Tibial artery (tissue), 4 donors: ENCODE data around the gene TUB.

Source experiments
- DNase-seq, 2 donors: peaks; one replicate each; pipeline ENCODE4 v3.0.0-alpha.2; 2019
- H3K27ac ChIP-seq, 2 donors: fragments of 200-600 bp; sonication (generic) in 1 of 2; 1 replicate in 1 of 2; 2 replicates in 1 of 2; pipeline ENCODE4 v1.5.1; 2018 to 2019; ENCODE audit warnings: mild to moderate bottlenecking in 1 of 2
- H3K27me3 ChIP-seq, 2 donors: fragments of 200-600 bp; sonication (generic) in 1 of 2; one replicate each; pipeline versions ENCODE4 v1.5.1 to v1.6.0; 2016 to 2019
- H3K36me3 ChIP-seq, 3 donors: fragments of 200-600 bp; sonication (generic) in 2 of 3; one replicate each; pipeline ENCODE4 v1.5.1; 2016 to 2019; ENCODE audit warnings: mild to moderate bottlenecking in 2 of 3
- H3K4me1 ChIP-seq, 4 donors: fragments of 200-600 bp; sonication (generic) in 2 of 4; 1 replicate in 3 of 4; 2 replicates in 1 of 4; pipeline ENCODE4 v1.5.1; 2016 to 2019
- H3K4me3 ChIP-seq, 2 donors: fragments of 200-600 bp; sonication (generic) in 1 of 2; 1 replicate in 1 of 2; 2 replicates in 1 of 2; pipeline ENCODE4 v1.5.1; 2018 to 2019; ENCODE audit warnings: mild to moderate bottlenecking in 2 of 2
- H3K9me3 ChIP-seq, 3 donors: fragments of 200-600 bp; sonication (generic) in 1 of 3; one replicate each; pipeline ENCODE4 v1.5.1; 2016 to 2019
- CTCF ChIP-seq, 2 experiments: fragments of 200-600 bp in 1 of 2; fragments of 450-650 bp in 1 of 2; IDR thresholded peaks; one replicate each; pipeline ENCODE4 v1.5.1; 2017 to 2019; ENCODE audit warnings: antibody characterized with exemption in 2 of 2, mild to moderate bottlenecking in 1 of 2, moderate library complexity in 1 of 2
- intact Hi-C: fragments of 100-400 bp; cut with DNase I; formaldehyde crosslinking; loops from one replicate; pipeline ENCODE4 v1.15.0; 2023; ENCODE audit warnings: low total_unique reads

TUB gene

DNA sequence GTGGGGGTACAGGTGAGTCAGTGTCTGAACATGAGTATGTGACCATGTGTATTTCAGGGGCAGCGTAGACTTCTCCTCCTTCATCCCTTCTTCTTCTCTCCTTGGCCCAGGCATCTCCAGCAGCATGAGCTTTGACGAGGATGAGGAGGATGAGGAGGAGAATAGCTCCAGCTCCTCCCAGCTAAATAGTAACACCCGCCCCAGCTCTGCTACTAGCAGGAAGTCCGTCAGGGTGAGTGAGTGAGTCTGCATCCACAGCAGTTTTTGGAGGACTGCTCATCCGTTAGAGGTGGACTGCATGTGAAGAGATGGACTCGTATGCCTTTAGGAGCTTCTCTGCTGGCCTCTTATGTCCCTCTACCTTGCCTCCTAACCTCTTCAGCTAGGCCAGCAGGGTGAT, 15.6 kb downstream of the TUB start:
- DNase-seq, result no peak

GRCh38 chr11:8097062-8097461, 16.1 kb downstream of the TUB start:
- no peak for TF ChIP-seq CTCF (IDR thresholded peaks at IDR 0.05)
- H3K27me3 ChIP-seq, result no peaks in the 10 kb centered on the region
- H3K27ac ChIP-seq, result no peak overlapping the region
- peaks cover 0 to 4% (median 0%) of the 10 kb centered on the region in 4 donors for H3K4me1 ChIP-seq
- no peaks in the 10 kb centered on the region for H3K9me3 ChIP-seq
- peaks cover 0 to 62% (median 51%) of the 10 kb centered on the region in 3 donors for H3K36me3 ChIP-seq
- no peak for DNase-seq
- intact Hi-C loops, result loop anchor here (5.0 kb wide), 1 partner anchor 90 kb away; no protein-coding TSS in a partner anchor
- H3K4me3 ChIP-seq, result no peak overlapping the region

More for the DNA sequence above, 15.6 kb downstream of the TUB start:
- intact Hi-C loops, result loop anchor here (5.0 kb wide), 1 partner anchor 89 kb away; no protein-coding TSS in a partner anchor
- Histone ChIP-seq H3K9me3 (no peaks in the 10 kb centered on the region), H3K36me3 (peaks cover 0 to 57% (median 46%) of the 10 kb centered on the region in 3 donors), H3K4me3 (no peak overlapping the region), H3K27me3 (no peaks in the 10 kb centered on the region), H3K4me1 (peaks cover 0 to 4% (median 0%) of the 10 kb centered on the region in 4 donors), H3K27ac (no peak overlapping the region)
- TF ChIP-seq CTCF (IDR thresholded peaks at IDR 0.05), result no peak

DNA sequence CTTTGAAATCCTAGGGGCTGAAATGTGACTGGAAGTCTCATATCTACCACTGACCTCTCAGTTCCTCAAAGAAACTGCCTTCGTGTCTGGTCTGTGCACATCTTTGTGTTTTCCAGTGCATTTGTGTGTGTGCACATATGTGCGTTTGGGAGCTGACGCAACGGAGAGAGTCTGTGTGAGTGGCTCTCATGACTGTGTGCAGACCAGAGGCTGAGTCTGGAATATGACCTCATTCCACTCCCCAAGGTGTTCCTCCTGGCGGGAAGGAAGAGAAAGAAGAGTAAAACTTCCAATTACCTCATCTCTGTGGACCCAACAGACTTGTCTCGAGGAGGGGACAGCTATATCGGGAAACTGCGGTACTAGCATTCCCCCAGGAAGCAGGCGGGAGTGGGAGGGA, 16.5 kb downstream of the TUB start:
- DNase-seq, result no peak
- H3K27me3 ChIP-seq, result no peaks in the 10 kb centered on the region

DNA sequence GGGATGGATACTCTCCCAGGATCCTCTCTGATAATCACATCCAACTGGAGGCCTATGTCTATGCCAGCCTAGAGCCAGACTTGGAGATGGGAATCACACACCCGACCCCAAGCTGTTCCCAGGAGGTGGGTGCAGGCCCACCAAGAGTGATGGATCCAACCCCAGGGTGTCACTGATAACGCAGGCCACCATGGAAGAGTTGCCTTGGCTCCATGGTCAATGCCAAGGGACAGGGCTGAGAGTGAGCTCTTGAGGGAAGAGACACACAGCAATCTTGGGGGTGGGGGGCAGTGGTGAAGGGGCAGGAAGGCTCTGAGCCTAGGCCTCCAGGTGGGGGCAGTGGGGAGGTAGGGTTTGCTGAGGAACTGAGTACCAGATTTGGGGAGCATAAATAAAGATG, 16.9 kb downstream of the TUB start:
- Histone ChIP-seq H3K9me3 (no peaks in the 10 kb centered on the region), H3K27me3 (no peaks in the 10 kb centered on the region), H3K36me3 (peaks cover 0 to 70% (median 59%) of the 10 kb centered on the region in 3 donors), H3K4me3 (no peak overlapping the region), H3K27ac (no peak overlapping the region), H3K4me1 (peaks cover 0 to 3% (median 0%) of the 10 kb centered on the region in 4 donors)
- no peak for TF ChIP-seq CTCF (IDR thresholded peaks at IDR 0.05)
- no peak for DNase-seq
- intact Hi-C loops, result loop anchor here (5.0 kb wide), 1 partner anchor 91 kb away; no protein-coding TSS in a partner anchor

More for the DNA sequence above, 16.5 kb downstream of the TUB start:
- Histone ChIP-seq H3K27ac (no peak overlapping the region), H3K9me3 (no peaks in the 10 kb centered on the region), H3K4me3 (no peak overlapping the region), H3K4me1 (peaks cover 0 to 4% (median 0%) of the 10 kb centered on the region in 4 donors), H3K36me3 (peaks cover 0 to 66% (median 55%) of the 10 kb centered on the region in 3 donors)
- intact Hi-C loops, result loop anchor here (5.0 kb wide), 1 partner anchor 90 kb away; no protein-coding TSS in a partner anchor
- TF ChIP-seq CTCF (IDR thresholded peaks at IDR 0.05), result no peak

DNA sequence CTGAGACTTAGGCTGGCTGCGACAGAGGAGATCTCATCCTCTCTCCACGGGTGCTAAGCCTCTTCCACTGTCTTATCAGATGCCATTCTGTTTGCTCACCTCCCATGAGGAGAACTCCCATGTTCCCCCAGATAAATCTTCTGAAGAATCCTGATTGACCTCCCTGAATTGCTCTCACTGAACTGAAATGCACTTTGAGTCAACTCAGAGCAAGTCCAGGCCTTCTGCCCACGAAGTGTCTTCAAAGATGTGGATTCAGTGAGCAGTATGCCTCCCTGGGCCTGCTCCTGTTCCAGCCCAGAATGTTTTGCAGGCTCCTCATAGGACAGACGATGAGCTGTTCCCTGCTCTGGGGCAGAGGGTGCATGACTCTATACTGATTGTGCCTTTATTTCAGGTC, 17.4 kb downstream of the TUB start:
- H3K27me3 ChIP-seq, result no peaks in the 10 kb centered on the region
- no peaks in the 10 kb centered on the region for H3K9me3 ChIP-seq
- TF ChIP-seq CTCF (IDR thresholded peaks at IDR 0.05), result no peak
- intact Hi-C loops, result loop anchor here (5.0 kb wide), 1 partner anchor 91 kb away; no protein-coding TSS in a partner anchor
- no peak overlapping the region for H3K27ac ChIP-seq
- H3K4me1 ChIP-seq, result no peaks in the 10 kb centered on the region
- H3K4me3 ChIP-seq, result no peak overlapping the region
- peaks cover 0 to 75% (median 64%) of the 10 kb centered on the region in 3 donors for H3K36me3 ChIP-seq
- no peak for DNase-seq
